GM21390 (cell line): ENCODE results near the gene IL11.
"Not testable (repeated sequence)": the region's sequence is repeated elsewhere in the genome, so short reads cannot be mapped to it uniquely, and the experiment has no call there.

Experiments
- ATAC-seq: cut with Tn5 transposase; IDR thresholded peaks from one replicate; pipeline ENCODE4 v1.9.1; 2021; ENCODE audit not compliant: unreplicated experiment

The IL11 gene

DNA sequence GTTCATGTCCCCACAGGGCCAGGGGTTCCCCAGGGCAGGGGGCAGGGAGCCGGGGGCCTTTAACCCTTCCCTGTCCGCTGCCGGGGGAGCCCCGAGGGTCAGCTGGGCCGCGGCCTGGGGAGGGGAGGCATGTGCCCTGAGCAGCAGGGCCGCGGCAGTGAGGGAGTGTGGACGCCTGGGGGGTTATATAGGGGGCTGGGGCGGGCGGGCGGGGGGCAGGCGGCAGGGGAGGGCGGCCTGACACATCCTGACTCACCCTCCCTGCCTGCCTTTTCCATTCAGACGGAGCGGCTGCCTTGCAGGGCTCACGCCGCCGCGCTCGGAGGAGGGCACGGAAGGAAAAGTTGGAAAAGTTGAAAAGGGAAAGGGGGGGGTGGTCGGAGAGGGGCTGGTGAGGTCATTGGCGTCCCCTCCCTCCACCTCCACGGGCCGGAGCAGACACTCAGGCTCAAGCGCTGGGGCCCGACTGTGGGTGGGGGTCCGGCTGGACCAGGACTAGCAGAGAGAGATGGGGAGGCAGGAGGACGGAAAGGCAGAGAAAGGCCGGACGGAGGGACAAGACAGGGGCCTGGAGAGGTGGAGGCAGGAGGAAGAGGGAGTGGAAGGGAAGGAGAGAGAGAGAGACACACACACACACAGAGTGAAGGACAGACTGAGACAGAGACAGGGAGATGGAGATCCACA, at the start of gene IL11:
TSS of gene IL11 (minus strand) at position 159 of the 684 bp plus-strand sequence. CDS start at position 6, 153 bp downstream.
- no peak for ATAC-seq

DNA sequence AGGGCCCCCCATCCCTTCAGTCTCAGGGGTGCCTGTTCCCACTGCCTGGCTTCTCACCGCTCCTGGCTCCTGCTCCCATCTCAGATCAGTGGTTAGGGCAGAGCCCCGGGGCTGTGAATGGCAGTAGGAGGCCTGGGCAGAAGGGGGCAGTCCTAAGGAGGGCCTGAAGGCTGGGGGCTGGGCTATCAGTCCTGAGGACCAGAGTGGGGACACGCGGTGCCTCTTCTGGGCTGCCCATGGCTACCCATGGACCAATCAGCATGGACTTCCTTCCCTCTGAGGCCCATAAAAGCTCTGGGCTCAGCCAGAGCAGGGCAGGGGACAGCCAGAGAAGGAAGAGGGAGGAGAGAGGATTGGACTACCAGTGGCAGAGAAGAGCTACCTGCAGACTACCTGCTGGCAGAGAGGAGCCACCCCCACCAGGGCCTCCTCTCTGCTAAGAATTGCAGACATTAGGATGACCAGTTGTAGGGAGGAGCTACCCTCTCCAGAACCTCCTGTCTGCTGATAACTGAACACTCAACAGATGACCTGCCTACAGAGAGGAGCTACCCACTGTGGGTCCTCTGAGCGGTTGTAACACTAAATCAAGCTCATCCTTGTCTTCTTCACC, 49.5 kb upstream of the IL11 start:
- no peak for ATAC-seq

GRCh38 chr19:55419103-55419502, 48.8 kb upstream of the IL11 start:
- no peak for ATAC-seq

GRCh38 chr19:55418185-55418584, 47.9 kb upstream of the IL11 start:
- ATAC-seq = no peak

DNA sequence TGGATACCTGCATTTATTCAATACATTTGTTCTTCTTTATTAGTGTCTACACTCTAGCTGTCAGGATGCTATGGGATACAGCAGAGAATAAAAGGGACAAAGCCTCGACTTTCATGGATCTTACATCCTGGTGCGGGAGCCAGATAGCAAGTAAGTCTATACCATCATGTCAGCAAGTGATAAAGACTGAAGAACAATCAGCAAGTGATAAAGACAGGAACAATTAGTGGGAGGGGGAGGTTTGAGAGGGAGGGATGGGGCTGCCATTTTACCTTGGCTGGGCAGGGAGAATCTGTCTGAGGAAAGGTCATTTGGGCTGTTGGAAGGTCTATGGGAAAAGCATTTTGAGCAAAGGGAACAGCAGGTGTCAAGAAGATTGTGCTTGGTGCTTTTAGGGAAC, 39.9 kb upstream of the IL11 start:
- no peak for ATAC-seq

DNA sequence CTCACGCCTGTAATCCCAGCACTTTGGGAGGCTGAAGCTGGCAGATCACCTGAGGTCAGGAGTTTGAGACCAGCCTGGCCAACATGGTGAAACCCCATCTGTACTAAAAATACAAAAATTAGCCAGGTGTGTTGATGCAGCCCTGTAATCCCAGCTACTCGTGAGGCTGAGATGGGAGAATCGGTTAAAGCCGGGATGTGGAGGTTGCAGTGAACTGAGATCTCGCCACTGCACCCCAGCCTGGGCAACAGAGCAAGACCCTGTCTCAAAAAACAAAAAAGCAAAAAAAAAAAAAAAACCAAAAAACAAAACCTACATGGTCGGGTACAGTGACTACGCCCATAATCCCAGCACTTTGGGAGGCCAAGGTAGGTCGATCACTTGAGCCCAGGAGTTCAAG, 38.9 kb upstream of the IL11 start:
- ATAC-seq = not testable (repeated sequence)

DNA sequence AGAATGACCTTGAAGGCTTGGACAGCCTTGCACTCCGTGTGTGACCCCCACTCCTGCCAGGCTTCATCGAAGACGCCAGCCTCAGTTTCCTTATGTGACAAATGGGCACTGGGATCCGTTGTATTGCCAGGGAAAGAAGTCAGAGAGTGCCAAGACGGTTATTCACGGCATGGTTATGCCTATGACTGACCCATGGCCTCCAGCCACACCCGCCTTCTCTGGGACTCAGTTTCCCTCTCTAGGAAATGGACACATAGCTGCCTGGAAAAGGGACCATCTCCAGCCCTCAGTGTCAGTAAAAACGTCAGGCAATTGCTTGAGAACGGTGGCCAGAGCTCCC, 38.2 kb upstream of the IL11 start:
- ATAC-seq = no peak

DNA sequence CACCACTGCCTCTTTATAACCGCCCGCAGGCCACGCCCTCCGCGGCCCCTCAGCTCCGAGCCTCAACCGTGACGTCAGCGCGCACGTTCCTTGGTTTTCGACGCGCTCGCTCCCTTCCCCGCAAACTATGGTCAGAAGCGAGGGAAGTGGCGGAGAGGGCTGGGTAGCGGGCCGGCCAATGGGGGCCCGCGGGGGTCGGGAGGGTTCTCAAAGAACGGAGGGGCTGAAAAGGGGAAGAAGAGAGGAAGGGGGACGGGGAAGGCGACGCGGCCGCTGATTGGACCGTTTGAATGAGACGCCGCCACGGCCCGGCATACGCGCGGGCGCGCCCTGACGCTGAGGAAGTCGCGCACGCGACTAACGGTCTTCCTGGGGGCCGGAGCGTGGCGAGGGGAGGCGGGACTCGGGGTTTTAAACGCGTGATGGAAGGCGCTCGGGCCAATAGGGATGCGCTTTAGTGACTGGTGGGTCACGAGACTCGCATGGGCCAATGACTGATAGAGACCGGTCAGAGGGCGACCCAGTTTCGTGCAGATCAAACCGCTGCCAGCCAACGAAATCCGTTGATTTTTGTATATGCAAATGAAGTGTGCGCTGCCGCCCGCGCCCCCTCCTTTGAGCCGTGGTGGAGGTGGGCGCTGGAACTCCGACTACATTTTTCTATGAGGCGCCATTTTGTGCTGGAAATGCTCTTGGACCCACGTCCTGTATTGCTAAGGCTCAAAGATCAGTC, 37.7 kb upstream of the IL11 start:
- ATAC-seq = peak; percentile 80

GRCh38 chr19:55407550-55407799, 37.2 kb upstream of the IL11 start, which contains the start of gene UBE2S:
TSS of gene UBE2S (minus strand) at chr19:55407788. CDS start at chr19:55407589, 199 bp downstream.
- peak; percentile 17 for ATAC-seq

DNA sequence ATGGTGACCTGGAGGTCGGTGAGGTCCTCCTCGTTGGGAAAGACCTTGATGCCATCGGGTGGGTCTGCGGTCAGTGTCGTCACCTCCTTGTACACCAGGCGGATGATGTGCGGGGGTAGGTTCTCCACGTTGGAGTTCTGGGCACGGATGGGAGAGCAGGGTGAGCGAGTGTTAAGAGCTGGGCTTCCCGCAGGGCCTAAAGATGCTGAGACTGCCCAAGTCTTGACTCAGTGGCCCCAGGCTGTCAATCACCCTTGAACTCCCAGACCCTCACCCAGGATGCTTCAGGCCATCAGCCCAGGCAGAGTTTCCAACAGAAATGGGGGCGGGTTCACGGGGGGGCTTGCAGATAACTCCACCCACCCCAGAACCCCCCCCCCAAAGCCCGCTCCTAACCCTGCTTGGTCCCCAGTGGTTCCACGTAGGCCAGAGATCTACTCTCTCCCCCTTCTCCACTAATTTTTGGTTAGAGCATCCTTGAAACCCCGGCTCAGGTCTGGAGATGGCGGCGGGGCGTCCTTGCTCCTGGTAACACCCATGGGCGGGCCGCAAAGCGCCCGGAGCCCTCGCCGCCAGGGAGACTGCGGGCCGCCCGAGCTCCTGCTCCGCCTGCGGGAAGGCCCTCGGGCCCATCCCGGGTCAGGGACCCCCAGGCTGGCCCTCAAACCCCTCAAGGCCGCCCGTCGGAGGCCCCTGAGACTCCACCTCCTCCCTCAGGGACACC, 36.7 kb upstream of the IL11 start:
- ATAC-seq = no peak

GRCh38 chr19:55406091-55406825, 36.0 kb upstream of the IL11 start:
- no peak for ATAC-seq

DNA sequence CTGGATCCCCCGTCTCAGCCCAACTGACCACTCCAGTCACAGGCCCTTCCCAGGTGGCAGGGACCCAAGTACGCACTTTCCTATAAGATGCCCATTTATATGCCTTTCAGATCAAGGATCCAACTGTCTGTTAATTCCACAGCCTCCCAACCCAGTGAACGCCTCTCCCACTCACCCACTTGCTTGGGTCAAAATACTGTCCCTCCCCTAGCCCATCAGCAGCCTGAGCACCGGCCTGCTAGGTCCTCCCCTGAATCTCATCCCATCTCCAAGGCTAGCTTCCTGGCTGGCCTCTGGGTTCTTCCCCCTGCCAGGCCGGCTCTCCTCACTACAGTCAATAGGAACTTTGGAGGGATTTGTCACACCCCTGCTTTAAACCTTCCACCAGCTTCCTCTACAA, 35.4 kb upstream of the IL11 start:
- no peak for ATAC-seq

- ATAC-seq = no peak
These were observed 32.2 kb upstream of the IL11 start for GRCh38 chr19:55402509-55402908.

- ATAC-seq = not testable (repeated sequence)
These were observed 31.1 kb upstream of the IL11 start for GRCh38 chr19:55401390-55401789.

DNA sequence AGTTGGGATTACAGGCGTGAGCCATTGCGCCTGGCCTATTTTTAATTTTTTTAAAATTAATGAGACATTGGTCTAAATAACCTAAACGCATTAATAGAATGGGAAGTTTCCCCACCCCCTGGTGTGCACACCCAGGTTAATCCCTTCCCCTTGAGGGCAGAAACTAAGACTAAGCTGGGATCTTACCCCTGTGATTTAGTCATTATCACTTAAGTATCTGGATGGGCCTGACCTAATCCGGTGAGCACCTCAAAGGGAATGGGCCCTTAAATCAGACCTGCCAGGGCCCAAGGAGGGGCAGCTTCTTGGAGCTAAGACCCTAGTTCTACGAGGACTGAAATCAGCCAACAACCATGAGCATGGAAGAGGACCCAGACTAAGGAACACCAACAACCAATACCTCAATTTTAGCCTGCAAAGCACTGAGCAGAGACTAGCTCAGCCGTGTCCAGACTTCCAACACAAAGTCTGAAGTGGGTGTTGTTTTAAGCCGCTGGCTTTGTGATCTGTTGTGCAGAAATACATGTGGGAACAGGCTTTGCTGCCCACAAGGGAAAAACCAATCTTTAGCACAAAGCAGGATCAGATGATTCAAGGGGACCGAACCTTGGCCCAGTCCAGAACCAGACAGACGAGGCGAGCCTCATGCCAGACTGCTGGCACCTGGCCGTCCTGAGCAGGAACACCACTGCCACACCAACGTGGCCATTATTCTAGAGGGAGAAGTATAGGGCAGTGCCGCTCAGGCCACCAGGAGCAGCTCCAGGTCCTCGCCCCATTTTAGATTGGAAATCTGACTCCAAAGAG, 30.2 kb upstream of the IL11 start:
- ATAC-seq = no peak

GRCh38 chr19:55398200-55398925, 28.1 kb upstream of the IL11 start:
- no peak for ATAC-seq

DNA sequence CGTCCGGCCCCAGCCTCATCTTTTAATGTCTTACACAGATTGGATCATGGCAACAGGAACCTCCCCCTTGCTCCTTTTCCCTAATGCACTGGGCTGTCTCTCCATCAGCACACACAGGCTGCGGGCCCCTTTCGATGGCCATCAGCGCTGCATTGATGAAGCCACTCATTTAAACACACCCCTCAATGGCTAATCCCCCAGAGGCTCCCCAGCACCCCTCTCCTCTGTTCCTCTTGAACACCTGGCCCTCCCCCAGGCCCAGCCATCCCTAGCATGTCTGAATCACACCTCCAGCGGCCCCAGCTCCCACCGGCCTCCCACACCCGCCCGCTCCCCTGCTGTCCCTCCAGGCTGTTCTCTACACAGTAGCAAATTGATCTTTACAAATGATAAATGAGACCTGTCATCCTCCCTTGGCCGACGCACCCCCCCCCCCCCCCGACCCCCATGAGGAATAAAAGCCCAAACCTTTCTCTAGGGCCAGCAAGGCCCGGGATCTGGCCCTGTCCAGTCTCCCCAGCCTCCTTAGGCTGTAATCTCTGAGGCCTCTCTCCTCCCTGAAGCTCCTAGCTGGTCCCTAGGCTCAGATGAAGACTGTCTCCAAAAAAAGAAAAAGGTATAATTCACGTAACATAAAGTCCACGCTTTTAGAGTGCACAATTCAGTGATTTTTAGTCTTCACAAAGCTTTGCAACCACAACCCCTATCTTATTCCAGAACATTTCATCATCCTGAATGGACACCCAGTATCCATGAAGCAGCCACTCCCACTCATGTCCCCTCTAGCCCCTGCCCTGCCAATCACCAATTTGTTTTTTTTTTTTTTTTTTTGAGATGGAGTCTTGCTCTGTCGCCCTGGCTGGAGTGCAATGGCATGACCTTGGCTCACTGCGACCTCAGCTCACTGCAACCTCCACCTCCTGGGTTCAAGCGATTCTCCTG, 22.8 kb upstream of the IL11 start:
- ATAC-seq = no peak
